HL-60 (cell line): ENCODE results near the gene DUS1L.

Source experiments
- CTCF ChIP-seq: IDR thresholded peaks from one replicate; pipeline ENCODE4 v1.5.1; 2011; ENCODE audit warnings: low read length, control low read depth, inconsistent platforms; ENCODE audit not compliant: insufficient read depth
- GABPA ChIP-seq: IDR thresholded peaks from 2 replicates; pipeline ENCODE4 v1.6.1; 2012; ENCODE audit warnings: low read depth
- POLR2AphosphoS5 ChIP-seq: IDR thresholded peaks from 2 replicates; pipeline ENCODE4 v1.6.1; 2012; ENCODE audit warnings: low read depth

- TF ChIP-seq CTCF (no peak), POLR2AphosphoS5 (no peak), GABPA (no peak)
These were observed 27.6 kb upstream of the DUS1L start for GRCh38 chr17:82092995-82093751.
